ENCODE measurements around the gene PCYT2. TPM values are rescaled to one million over a fixed set of nuclear protein-coding genes. Genes with fewer than 3 reads are reported as not detected.
A peak's percentile ranks its signal among the peaks of the same experiment; 100 is the strongest.

PCYT2 gene
- total and polyA plus RNA-seq, 8 donors: 9.0 to 35.3 (median 17.7) TPM

DNA sequence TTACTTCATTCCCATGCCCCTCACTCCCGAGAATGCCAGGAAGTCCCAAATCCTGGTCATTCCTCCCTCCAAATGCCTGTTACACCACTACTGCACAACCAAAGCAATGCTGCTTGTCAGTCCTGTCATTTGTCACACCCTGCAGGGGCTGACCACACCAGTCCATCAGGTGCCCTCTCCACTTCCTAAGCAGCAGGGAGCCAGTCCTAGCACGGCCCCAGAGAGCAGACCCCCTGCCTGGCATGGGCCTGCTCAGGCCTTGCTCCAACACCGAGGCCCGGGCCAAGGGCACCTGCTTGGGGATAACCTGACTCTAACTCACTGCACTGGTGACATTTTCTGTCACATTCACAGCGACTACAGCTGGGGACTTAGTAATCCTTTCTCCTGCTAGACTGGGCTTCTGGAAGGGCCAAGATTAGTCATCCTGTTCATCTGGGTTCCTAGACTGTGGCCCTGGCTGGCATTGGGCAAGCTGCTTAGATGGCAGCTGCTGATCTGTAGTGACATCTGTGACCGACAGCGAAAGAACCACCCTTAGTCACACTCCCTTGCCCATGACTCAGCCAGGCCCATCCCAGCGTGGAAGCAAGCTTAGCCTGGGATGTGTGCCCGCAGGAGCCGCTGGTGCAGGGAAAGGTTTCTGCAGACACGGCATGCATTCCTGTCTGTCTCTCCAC, 25.2 kb downstream of the PCYT2 start:
- Histone ChIP-seq H3K27me3 (no peaks in the 10 kb centered on the region), H3K9me3 (no peaks in the 10 kb centered on the region), H3K4me3 (no peak overlapping the region), H3K27ac (no peak overlapping the region), H3K4me1 (peaks cover 0 to 9% (median 6%) of the 10 kb centered on the region in 3 donors), H3K36me3 (peaks cover 0 to 17% (median 12%) of the 10 kb centered on the region in 3 donors)
- DNase-seq (no peak), FAIRE-seq (no peak), ATAC-seq (peak in 1 of 4 donors; percentile 29)
- intact Hi-C loops (cut with DNase I): no loop called here
- WGBS, 2 donors: 88% methylated on average over 11 of the region's 11 CpGs
- no peak for TF ChIP-seq CTCF (IDR thresholded peaks at IDR 0.05)

DNA sequence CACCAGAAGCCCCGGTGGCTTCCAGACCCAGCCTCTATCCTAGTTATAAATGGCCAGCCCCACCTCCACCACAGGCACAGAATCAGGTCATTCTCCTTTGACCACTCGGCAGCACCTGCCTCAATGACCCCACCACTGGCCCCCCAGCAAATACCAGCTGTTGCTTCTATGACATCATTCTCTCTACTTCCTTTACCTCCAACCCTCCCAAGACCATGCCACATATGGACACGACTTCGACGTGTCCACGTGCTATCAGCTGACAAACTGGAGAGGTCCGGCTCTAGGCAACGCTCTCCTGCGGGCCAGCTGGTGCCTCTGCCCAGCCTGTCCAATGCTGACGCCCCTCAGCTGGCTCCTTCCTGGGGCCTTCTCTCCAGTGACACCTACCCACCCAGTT, 25.7 kb downstream of the PCYT2 start:
- H3K4me1 ChIP-seq: peaks cover 0 to 8% (median 5%) of the 10 kb centered on the region in 3 donors
- ATAC-seq: no peak
- H3K9me3 ChIP-seq: no peaks in the 10 kb centered on the region
- H3K27ac ChIP-seq: no peak overlapping the region
- no peak for DNase-seq
- 85 to 86% methylated on average over 10 of the region's 10 CpGs for WGBS, 2 donors
- H3K36me3 ChIP-seq: peaks cover 0 to 17% (median 12%) of the 10 kb centered on the region in 3 donors
- no peaks in the 10 kb centered on the region for H3K27me3 ChIP-seq
- TF ChIP-seq CTCF (IDR thresholded peaks at IDR 0.05): no peak
- intact Hi-C loops (cut with DNase I): no loop called here
- no peak for FAIRE-seq
- no peak overlapping the region for H3K4me3 ChIP-seq

DNA sequence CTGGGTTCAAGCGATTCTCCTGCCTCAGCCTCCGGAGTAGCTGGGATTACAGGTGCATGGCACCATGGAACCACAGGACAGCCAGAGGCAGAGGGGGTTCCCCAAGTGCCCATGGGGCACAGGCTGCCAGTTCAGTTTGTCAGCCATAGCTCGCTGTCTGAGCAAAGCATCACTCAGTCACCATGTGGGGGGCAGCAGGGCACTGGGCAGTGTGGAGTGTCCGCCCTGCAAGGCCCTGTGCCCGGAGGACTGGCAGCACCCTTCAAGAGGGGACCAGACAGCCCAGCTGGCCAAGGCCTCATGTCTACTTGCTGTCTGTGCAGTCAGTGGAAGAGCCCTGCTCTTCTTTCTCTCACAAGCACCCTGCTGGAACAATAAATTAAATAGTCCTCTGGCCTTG, 26.2 kb downstream of the PCYT2 start:
- Histone ChIP-seq H3K4me1 (peaks cover 0 to 3% (median 0%) of the 10 kb centered on the region in 3 donors), H3K36me3 (peaks cover 0 to 17% (median 12%) of the 10 kb centered on the region in 3 donors), H3K27ac (no peak overlapping the region), H3K9me3 (no peaks in the 10 kb centered on the region), H3K27me3 (no peaks in the 10 kb centered on the region), H3K4me3 (no peak overlapping the region)
- ATAC-seq (no peak), FAIRE-seq (no peak), DNase-seq (peak in 1 of 6 donors; percentile 62)
- intact Hi-C loops (cut with DNase I): no loop called here
- TF ChIP-seq CTCF (IDR thresholded peaks at IDR 0.05): no peak
- 96 to 98% methylated on average over 5 of the region's 5 CpGs for WGBS, 2 donors

GRCh38 chr17:81884520-81884919, 26.7 kb downstream of the PCYT2 start:
- no peak overlapping the region for H3K27ac ChIP-seq
- 80 to 83% methylated on average over 11 of the region's 11 CpGs for WGBS, 2 donors

More at GRCh38 chr17:81884520-81884919, 26.7 kb downstream of the PCYT2 start:
- intact Hi-C loops (cut with DNase I): no loop called here
- FAIRE-seq: no peak
- Histone ChIP-seq H3K9me3 (no peaks in the 10 kb centered on the region), H3K4me3 (no peak overlapping the region), H3K36me3 (peaks cover 0 to 17% (median 12%) of the 10 kb centered on the region in 3 donors), H3K4me1 (no peaks in the 10 kb centered on the region), H3K27me3 (no peaks in the 10 kb centered on the region)
- no peak for TF ChIP-seq CTCF (IDR thresholded peaks at IDR 0.05)
- DNase-seq: no peak
- ATAC-seq: peak in 2 of 4 donors; percentile 9 to 28
